MM.1S (cell line): ENCODE results near the gene IFT22.

Experiments
- DNase-seq: peaks from one replicate; pipeline ENCODE4 v3.0.0-alpha.2; 2015
- H2AFZ ChIP-seq: fragments of 300-600 bp; sonication (generic); 2 replicates; pipeline ENCODE4 v1.6.0; 2016; ENCODE audit warnings: antibody characterized with exemption, low read length
- H3F3A ChIP-seq: fragments of 300-600 bp; sonication (generic); 2 replicates; pipeline ENCODE4 v1.6.1; 2016; ENCODE audit warnings: mild to moderate bottlenecking, antibody characterized with exemption, low read length, moderate library complexity, mixed read lengths; ENCODE audit not compliant: insufficient read depth
- H3K27ac ChIP-seq: fragments of 300-600 bp; sonication (generic); 2 replicates; pipeline ENCODE4 v1.5.1; 2016; ENCODE audit warnings: mild to moderate bottlenecking, low read length
- H3K27me3 ChIP-seq: fragments of 300-600 bp; sonication (generic); replicated peaks from 2 replicates; pipeline ENCODE4 v1.6.0; 2016; ENCODE audit warnings: low read length; ENCODE audit not compliant: insufficient read depth
- H3K36me3 ChIP-seq: fragments of 300-600 bp; sonication (generic); replicated peaks from 2 replicates; pipeline ENCODE4 v1.6.1; 2016; ENCODE audit warnings: mild to moderate bottlenecking, low read length, mixed read lengths; ENCODE audit not compliant: insufficient read depth
- H3K4me1 ChIP-seq: fragments of 300-600 bp; sonication (generic); 2 replicates; pipeline ENCODE4 v1.6.1; 2016; ENCODE audit warnings: low read length, mixed read lengths
- H3K4me2 ChIP-seq: fragments of 300-600 bp; sonication (generic); 2 replicates; pipeline ENCODE4 v1.6.0; 2016; ENCODE audit warnings: low read depth, low read length
- H3K4me3 ChIP-seq: fragments of 300-600 bp; sonication (generic); 2 replicates; pipeline ENCODE4 v1.5.1; 2016; ENCODE audit warnings: low read length, mixed read lengths
- H3K79me2 ChIP-seq: fragments of 300-600 bp; sonication (generic); 2 replicates; pipeline ENCODE4 v1.6.1; 2016; ENCODE audit warnings: mixed run types, low read length, mixed read lengths
- H3K9ac ChIP-seq: fragments of 300-600 bp; sonication (generic); 2 replicates; pipeline ENCODE4 v1.6.1; 2016; ENCODE audit warnings: low read length, mixed read lengths
- H3K9me2 ChIP-seq: fragments of 300-600 bp; sonication (generic); replicated peaks from 2 replicates; pipeline ENCODE4 v1.6.1; 2016; ENCODE audit warnings: mild to moderate bottlenecking, low read length, mixed read lengths; ENCODE audit not compliant: insufficient read depth
- H3K9me3 ChIP-seq: fragments of 300-600 bp; sonication (generic); replicated peaks from 2 replicates; pipeline ENCODE4 v1.6.1; 2016; ENCODE audit warnings: mild to moderate bottlenecking, low read length, mixed read lengths; ENCODE audit not compliant: insufficient read depth
- H4K20me1 ChIP-seq: fragments of 300-600 bp; sonication (generic); 2 replicates; pipeline ENCODE4 v1.6.1; 2016; ENCODE audit warnings: mild to moderate bottlenecking, low read length, moderate library complexity, mixed read lengths; ENCODE audit not compliant: insufficient read depth
- CTCF ChIP-seq: fragments of 300-600 bp; sonication (generic); IDR thresholded peaks from 2 replicates; pipeline ENCODE4 v1.5.1; 2016; ENCODE audit warnings: antibody characterized with exemption, low read length, mixed read lengths
- EZH2 ChIP-seq: fragments of 300-600 bp; sonication (generic); optimal IDR thresholded peaks from 2 replicates; pipeline ENCODE3; 2017; ENCODE audit warnings: low read depth, mild to moderate bottlenecking, antibody characterized with exemption, low read length, mixed read lengths
- EZH2phosphoT487 ChIP-seq: fragments of 300-600 bp; sonication (generic); IDR thresholded peaks from 2 replicates; pipeline ENCODE4 v1.6.1; 2018; ENCODE audit warnings: antibody characterized with exemption, low read length

Gene IFT22

GRCh38 chr7:101273206-101273605 is 48.4 kb downstream of the IFT22 start:
- Histone ChIP-seq H3K79me2 (no peaks in the 10 kb centered on the region), H3K4me3 (no peak overlapping the region), H3K27ac (no peak overlapping the region), H2AFZ (no peak overlapping the region), H4K20me1 (no peaks in the 10 kb centered on the region), H3K9me2 (no peaks in the 10 kb centered on the region), H3K36me3 (no peaks in the 10 kb centered on the region), H3K9me3 (no peaks in the 10 kb centered on the region), H3K27me3 (peaks cover 95% of the 10 kb centered on the region), H3K4me2 (no peak overlapping the region), H3K4me1 (no peaks in the 10 kb centered on the region), H3K9ac (no peak overlapping the region), H3F3A (no peaks in the 10 kb centered on the region)
- DNase-seq: no peak
- TF ChIP-seq EZH2 (no peak), EZH2phosphoT487 (no peak), CTCF (no peak)

- no peak overlapping the region for H3K4me3 ChIP-seq
- no peak for DNase-seq
- H3K36me3 ChIP-seq: no peaks in the 10 kb centered on the region
- no peaks in the 10 kb centered on the region for H3K9me2 ChIP-seq
- TF ChIP-seq CTCF (no peak), EZH2 (no peak), EZH2phosphoT487 (no peak)
- no peak overlapping the region for H2AFZ ChIP-seq
- no peak overlapping the region for H3K27ac ChIP-seq
- H3K9ac ChIP-seq: no peak overlapping the region
- no peaks in the 10 kb centered on the region for H3F3A ChIP-seq
- no peaks in the 10 kb centered on the region for H3K9me3 ChIP-seq
- H3K27me3 ChIP-seq: peaks cover 91% of the 10 kb centered on the region
- H3K4me2 ChIP-seq: no peak overlapping the region
- H4K20me1 ChIP-seq: no peaks in the 10 kb centered on the region
- H3K4me1 ChIP-seq: no peaks in the 10 kb centered on the region
- H3K79me2 ChIP-seq: no peaks in the 10 kb centered on the region
Measured at GRCh38 chr7:101271021-101271420, 50.6 kb downstream of the IFT22 start.

- H3K4me2 ChIP-seq: no peak overlapping the region
- H3K4me3 ChIP-seq: no peak overlapping the region
- no peaks in the 10 kb centered on the region for H3K4me1 ChIP-seq
- H3K79me2 ChIP-seq: no peaks in the 10 kb centered on the region
- no peak overlapping the region for H2AFZ ChIP-seq
- no peaks in the 10 kb centered on the region for H3K9me3 ChIP-seq
- no peaks in the 10 kb centered on the region for H4K20me1 ChIP-seq
- no peak for TF ChIP-seq EZH2phosphoT487
- TF ChIP-seq EZH2: no peak
- TF ChIP-seq CTCF: no peak
- no peaks in the 10 kb centered on the region for H3K36me3 ChIP-seq
- H3K27me3 ChIP-seq: peaks cover 91% of the 10 kb centered on the region
- no peak overlapping the region for H3K9ac ChIP-seq
- H3K9me2 ChIP-seq: no peaks in the 10 kb centered on the region
- no peak overlapping the region for H3K27ac ChIP-seq
- DNase-seq: no peak
- H3F3A ChIP-seq: no peaks in the 10 kb centered on the region
Measured at GRCh38 chr7:101269664-101270063, 51.9 kb downstream of the IFT22 start.
